Measurements from ENCODE around the gene TIE1. TPM values are rescaled to one million over a fixed set of nuclear protein-coding genes. Genes with fewer than 3 reads are reported as not detected.

TIE1 gene
- total RNA-seq, 1 donor from 2014 or later = 49.6 TPM

- Histone ChIP-seq H3K27ac (ENCODE audit: low read depth, low read length) (no peak overlapping the region), H3K36me3 (ENCODE audit: control insufficient read depth in 3 of 3, insufficient read depth in 3 of 3, low read length in 3 of 3) (peaks cover 0 to 4% (median 2%) of the 10 kb centered on the region in 3 donors), H3K27me3 (ENCODE audit: control insufficient read depth in 3 of 3, insufficient read depth in 3 of 3, low read length in 3 of 3) (no peaks in the 10 kb centered on the region), H3K4me1 (ENCODE audit: control insufficient read depth in 3 of 3, insufficient read depth in 3 of 3, low read length in 3 of 3) (peaks cover 0 to 6% (median 4%) of the 10 kb centered on the region in 3 donors), H3K9me3 (ENCODE audit: control insufficient read depth in 3 of 3, low read length in 3 of 3) (no peaks in the 10 kb centered on the region), H3K9ac (ENCODE audit: low read depth in 1 of 3, low read length in 3 of 3) (no peak overlapping the region), H3K4me3 (ENCODE audit: low read length in 3 of 3) (no peak overlapping the region)
These were observed 8.7 kb downstream of the TIE1 start for GRCh38 chr1:43309405-43310025.

DNA sequence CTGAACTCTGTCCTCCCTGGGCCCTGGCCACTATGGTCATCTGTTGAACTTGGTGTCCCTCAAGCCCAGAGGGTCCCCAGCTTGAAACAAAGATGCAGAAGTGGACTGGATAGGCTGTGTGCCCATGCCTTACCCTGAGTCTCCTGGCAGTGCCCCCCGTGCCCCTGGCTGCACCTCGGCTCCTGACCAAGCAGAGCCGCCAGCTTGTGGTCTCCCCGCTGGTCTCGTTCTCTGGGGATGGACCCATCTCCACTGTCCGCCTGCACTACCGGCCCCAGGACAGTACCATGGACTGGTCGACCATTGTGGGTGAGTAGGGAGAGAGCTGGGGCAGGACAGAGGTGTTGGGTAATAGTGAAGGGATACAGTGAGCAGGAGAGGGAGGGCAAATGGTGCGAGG is 10.7 kb downstream of the TIE1 start:
- Histone ChIP-seq H3K27me3 (ENCODE audit: control insufficient read depth in 3 of 3, insufficient read depth in 3 of 3, low read length in 3 of 3) (no peaks in the 10 kb centered on the region), H3K36me3 (ENCODE audit: control insufficient read depth in 3 of 3, insufficient read depth in 3 of 3, low read length in 3 of 3) (peaks cover 0 to 2% (median 0%) of the 10 kb centered on the region in 3 donors), H3K9ac (ENCODE audit: low read depth in 1 of 3, low read length in 3 of 3) (no peak overlapping the region), H3K9me3 (ENCODE audit: control insufficient read depth in 3 of 3, low read length in 3 of 3) (no peaks in the 10 kb centered on the region), H3K4me3 (ENCODE audit: low read length in 3 of 3) (no peak overlapping the region), H3K4me1 (ENCODE audit: control insufficient read depth in 3 of 3, insufficient read depth in 3 of 3, low read length in 3 of 3) (no peaks in the 10 kb centered on the region), H3K27ac (ENCODE audit: low read depth, low read length) (no peak overlapping the region)

DNA sequence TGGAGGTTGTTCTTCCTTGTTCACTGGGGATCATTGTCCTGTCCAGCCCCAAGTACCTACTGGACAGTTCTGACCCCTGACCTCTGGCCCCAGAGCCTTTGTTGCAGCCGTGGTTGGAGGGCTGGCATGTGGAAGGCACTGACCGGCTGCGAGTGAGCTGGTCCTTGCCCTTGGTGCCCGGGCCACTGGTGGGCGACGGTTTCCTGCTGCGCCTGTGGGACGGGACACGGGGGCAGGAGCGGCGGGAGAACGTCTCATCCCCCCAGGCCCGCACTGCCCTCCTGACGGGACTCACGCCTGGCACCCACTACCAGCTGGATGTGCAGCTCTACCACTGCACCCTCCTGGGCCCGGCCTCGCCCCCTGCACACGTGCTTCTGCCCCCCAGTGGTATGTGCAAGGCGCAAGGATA is 11.4 kb downstream of the TIE1 start:
- Histone ChIP-seq H3K36me3 (ENCODE audit: control insufficient read depth in 3 of 3, insufficient read depth in 3 of 3, low read length in 3 of 3) (no peaks in the 10 kb centered on the region), H3K4me1 (ENCODE audit: control insufficient read depth in 3 of 3, insufficient read depth in 3 of 3, low read length in 3 of 3) (no peaks in the 10 kb centered on the region), H3K27ac (ENCODE audit: low read depth, low read length) (no peak overlapping the region), H3K4me3 (ENCODE audit: low read length in 3 of 3) (no peak overlapping the region), H3K9ac (ENCODE audit: low read depth in 1 of 3, low read length in 3 of 3) (no peak overlapping the region), H3K9me3 (ENCODE audit: control insufficient read depth in 3 of 3, low read length in 3 of 3) (no peaks in the 10 kb centered on the region), H3K27me3 (ENCODE audit: control insufficient read depth in 3 of 3, insufficient read depth in 3 of 3, low read length in 3 of 3) (no peaks in the 10 kb centered on the region)

GRCh38 chr1:43312663-43313515 is 12.1 kb downstream of the TIE1 start:
- H3K36me3 ChIP-seq (ENCODE audit: control insufficient read depth in 3 of 3, insufficient read depth in 3 of 3, low read length in 3 of 3) = no peaks in the 10 kb centered on the region
- H3K27ac ChIP-seq (ENCODE audit: low read depth, low read length) = no peak overlapping the region
- no peak overlapping the region for H3K9ac ChIP-seq (ENCODE audit: low read depth in 1 of 3, low read length in 3 of 3)
- no peaks in the 10 kb centered on the region for H3K9me3 ChIP-seq (ENCODE audit: control insufficient read depth in 3 of 3, low read length in 3 of 3)
- no peak overlapping the region for H3K4me3 ChIP-seq (ENCODE audit: low read length in 3 of 3)
- no peaks in the 10 kb centered on the region for H3K27me3 ChIP-seq (ENCODE audit: control insufficient read depth in 3 of 3, insufficient read depth in 3 of 3, low read length in 3 of 3)
- H3K4me1 ChIP-seq (ENCODE audit: control insufficient read depth in 3 of 3, insufficient read depth in 3 of 3, low read length in 3 of 3) = no peaks in the 10 kb centered on the region

DNA sequence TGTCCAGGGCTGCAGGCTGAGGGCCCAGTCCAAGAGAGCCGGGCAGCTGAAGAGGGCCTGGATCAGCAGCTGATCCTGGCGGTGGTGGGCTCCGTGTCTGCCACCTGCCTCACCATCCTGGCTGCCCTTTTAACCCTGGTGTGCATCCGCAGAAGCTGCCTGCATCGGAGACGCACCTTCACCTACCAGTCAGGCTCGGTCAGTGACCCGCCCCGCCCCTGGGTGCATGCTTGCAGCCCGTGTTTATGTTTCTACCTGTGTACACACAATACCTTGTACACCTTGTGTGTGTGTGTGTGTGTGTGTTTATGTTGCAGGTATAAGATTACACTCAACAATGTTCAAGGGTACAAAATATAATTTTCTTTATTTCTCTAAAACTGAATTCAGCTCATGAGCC is 13.0 kb downstream of the TIE1 start:
- no peak overlapping the region for H3K27ac ChIP-seq (ENCODE audit: low read depth, low read length)
- H3K4me3 ChIP-seq (ENCODE audit: low read length in 3 of 3) = no peak overlapping the region
- H3K9ac ChIP-seq (ENCODE audit: low read depth in 1 of 3, low read length in 3 of 3) = no peak overlapping the region
- no peaks in the 10 kb centered on the region for H3K27me3 ChIP-seq (ENCODE audit: control insufficient read depth in 3 of 3, insufficient read depth in 3 of 3, low read length in 3 of 3)
- H3K4me1 ChIP-seq (ENCODE audit: control insufficient read depth in 3 of 3, insufficient read depth in 3 of 3, low read length in 3 of 3) = no peaks in the 10 kb centered on the region
- peaks cover 0 to under 1% (median 0%) of the 10 kb centered on the region in 3 donors for H3K36me3 ChIP-seq (ENCODE audit: control insufficient read depth in 3 of 3, insufficient read depth in 3 of 3, low read length in 3 of 3)
- no peaks in the 10 kb centered on the region for H3K9me3 ChIP-seq (ENCODE audit: control insufficient read depth in 3 of 3, low read length in 3 of 3)

DNA sequence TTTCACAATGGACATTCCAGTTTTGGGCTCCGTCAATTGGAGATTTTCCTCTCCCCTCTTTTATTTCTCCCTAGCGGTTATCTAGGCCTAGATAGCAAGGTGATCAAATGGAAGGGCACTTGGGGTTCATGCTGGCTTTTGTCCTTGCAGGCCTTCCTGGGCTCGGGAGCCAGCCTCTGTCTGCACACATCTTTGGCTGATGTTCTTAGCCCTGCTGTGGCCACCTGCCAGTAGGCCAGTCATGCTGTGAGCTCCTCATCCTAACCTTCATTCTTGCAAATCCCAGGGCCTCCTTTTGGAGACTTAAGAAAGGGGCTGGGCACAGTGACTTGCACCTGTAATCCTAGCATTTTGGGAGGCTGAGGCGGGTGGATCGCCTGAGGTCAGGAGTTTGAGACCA is 13.5 kb downstream of the TIE1 start:
- Histone ChIP-seq H3K36me3 (ENCODE audit: control insufficient read depth in 3 of 3, insufficient read depth in 3 of 3, low read length in 3 of 3) (peaks cover 0 to 3% (median 0%) of the 10 kb centered on the region in 3 donors), H3K4me3 (ENCODE audit: low read length in 3 of 3) (no peak overlapping the region), H3K9me3 (ENCODE audit: control insufficient read depth in 3 of 3, low read length in 3 of 3) (no peaks in the 10 kb centered on the region), H3K4me1 (ENCODE audit: control insufficient read depth in 3 of 3, insufficient read depth in 3 of 3, low read length in 3 of 3) (no peaks in the 10 kb centered on the region), H3K27me3 (ENCODE audit: control insufficient read depth in 3 of 3, insufficient read depth in 3 of 3, low read length in 3 of 3) (no peaks in the 10 kb centered on the region), H3K9ac (ENCODE audit: low read depth in 1 of 3, low read length in 3 of 3) (no peak overlapping the region), H3K27ac (ENCODE audit: low read depth, low read length) (no peak overlapping the region)

DNA sequence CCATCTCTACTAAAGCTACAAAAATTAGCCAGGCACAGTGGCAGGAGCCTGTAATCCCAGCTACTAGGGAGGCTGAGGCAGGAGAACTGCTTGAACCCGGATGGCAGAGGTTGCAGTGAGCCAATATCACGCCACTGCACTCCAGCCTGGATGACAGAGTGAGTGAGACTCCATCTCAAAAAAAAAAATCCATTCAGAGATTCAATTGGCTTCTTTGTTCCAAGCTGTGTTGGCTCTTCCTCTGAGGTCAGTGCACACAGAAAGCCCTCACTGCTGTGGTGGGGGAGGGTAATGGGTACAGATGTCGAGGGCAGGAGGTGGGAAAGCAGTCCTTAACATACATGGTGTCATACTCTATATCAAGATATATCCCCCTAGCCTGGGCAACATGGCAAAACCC is 14.7 kb downstream of the TIE1 start:
- Histone ChIP-seq H3K4me3 (ENCODE audit: low read length in 3 of 3) (no peak overlapping the region), H3K4me1 (ENCODE audit: control insufficient read depth in 3 of 3, insufficient read depth in 3 of 3, low read length in 3 of 3) (no peaks in the 10 kb centered on the region)

DNA sequence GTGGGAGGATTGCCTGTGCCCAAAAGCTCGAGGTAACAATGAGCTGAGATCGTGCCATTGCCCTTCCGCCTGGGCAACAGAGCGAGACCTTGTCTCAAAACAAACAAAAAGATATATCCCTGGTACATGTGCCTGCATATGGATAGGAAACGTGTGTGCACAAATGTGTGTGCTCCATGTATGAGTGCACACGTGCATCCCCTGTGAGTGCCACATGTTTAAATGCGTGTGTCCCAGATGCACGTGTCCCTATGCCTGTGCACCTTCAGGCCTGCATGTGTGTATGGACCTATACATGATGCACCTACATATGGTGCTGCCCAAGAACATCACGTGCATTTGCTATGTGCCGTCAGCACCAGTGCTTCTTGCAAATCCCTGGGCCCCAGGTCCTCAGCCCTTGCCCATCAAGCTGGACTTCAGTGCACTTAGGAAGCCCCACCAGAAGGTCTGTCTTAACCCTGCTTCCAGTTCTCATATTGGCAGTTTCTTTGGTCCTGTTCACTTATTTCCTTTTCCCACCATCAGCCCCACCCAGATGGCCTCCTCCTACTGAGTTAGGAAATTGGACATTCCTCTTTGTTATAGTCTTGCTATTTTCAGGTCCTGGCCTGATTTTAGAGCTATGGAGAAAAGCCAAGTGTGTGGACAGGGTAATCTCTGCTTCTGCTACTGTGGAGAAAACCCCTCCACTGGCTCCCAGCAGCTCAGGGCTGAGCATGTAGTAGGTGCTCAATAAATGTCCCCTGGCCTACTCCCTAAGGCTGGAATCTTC is 15.4 kb downstream of the TIE1 start:
- no peak overlapping the region for H3K27ac ChIP-seq (ENCODE audit: low read depth, low read length)
- H3K27me3 ChIP-seq (ENCODE audit: control insufficient read depth in 3 of 3, insufficient read depth in 3 of 3, low read length in 3 of 3) = no peaks in the 10 kb centered on the region
- peaks cover 0 to 7% (median 0%) of the 10 kb centered on the region in 3 donors for H3K36me3 ChIP-seq (ENCODE audit: control insufficient read depth in 3 of 3, insufficient read depth in 3 of 3, low read length in 3 of 3)
- no peaks in the 10 kb centered on the region for H3K9me3 ChIP-seq (ENCODE audit: control insufficient read depth in 3 of 3, low read length in 3 of 3)
- no peak overlapping the region for H3K9ac ChIP-seq (ENCODE audit: low read depth in 1 of 3, low read length in 3 of 3)
- no peak overlapping the region for H3K4me3 ChIP-seq (ENCODE audit: low read length in 3 of 3)
- H3K4me1 ChIP-seq (ENCODE audit: control insufficient read depth in 3 of 3, insufficient read depth in 3 of 3, low read length in 3 of 3) = no peaks in the 10 kb centered on the region

More for the DNA sequence above, 14.7 kb downstream of the TIE1 start:
- H3K9ac ChIP-seq (ENCODE audit: low read depth in 1 of 3, low read length in 3 of 3) = no peak overlapping the region
- H3K36me3 ChIP-seq (ENCODE audit: control insufficient read depth in 3 of 3, insufficient read depth in 3 of 3, low read length in 3 of 3) = peaks cover 0 to 7% (median 0%) of the 10 kb centered on the region in 3 donors
- no peaks in the 10 kb centered on the region for H3K27me3 ChIP-seq (ENCODE audit: control insufficient read depth in 3 of 3, insufficient read depth in 3 of 3, low read length in 3 of 3)
- no peaks in the 10 kb centered on the region for H3K9me3 ChIP-seq (ENCODE audit: control insufficient read depth in 3 of 3, low read length in 3 of 3)
- no peak overlapping the region for H3K27ac ChIP-seq (ENCODE audit: low read depth, low read length)

DNA sequence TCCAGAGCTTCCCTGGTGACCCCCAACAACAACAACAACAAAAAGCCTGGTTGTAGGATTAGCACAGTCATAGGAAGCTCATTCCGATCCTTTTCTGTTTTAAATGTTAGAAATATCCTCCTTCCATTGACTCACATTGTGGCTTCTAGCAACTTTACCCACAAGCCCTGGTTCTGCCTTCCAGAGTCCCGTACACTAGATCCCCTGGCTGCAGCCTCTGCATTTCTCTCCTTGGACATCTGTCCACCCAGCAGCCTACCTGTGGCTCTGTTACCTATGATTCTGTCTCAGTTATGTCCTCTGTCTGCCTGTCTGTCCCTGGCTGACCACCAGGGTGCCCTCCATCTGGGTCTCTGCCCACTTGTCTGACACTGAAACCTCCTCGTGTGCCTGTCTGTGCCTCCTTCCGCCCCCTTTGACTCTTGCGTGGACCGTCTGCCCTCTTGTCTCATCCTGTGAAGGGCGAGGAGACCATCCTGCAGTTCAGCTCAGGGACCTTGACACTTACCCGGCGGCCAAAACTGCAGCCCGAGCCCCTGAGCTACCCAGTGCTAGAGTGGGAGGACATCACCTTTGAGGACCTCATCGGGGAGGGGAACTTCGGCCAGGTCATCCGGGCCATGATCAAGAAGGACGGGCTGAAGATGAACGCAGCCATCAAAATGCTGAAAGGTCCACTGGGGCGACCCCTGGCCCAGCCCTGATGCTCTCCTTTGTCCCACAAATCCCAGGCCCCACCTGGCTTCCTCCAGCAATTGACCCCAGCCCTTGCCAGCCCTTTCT is 16.1 kb downstream of the TIE1 start:
- H3K36me3 ChIP-seq (ENCODE audit: control insufficient read depth in 3 of 3, insufficient read depth in 3 of 3, low read length in 3 of 3) = peaks cover 0 to 7% (median 2%) of the 10 kb centered on the region in 3 donors
- H3K27me3 ChIP-seq (ENCODE audit: control insufficient read depth in 3 of 3, insufficient read depth in 3 of 3, low read length in 3 of 3) = no peaks in the 10 kb centered on the region
- no peaks in the 10 kb centered on the region for H3K9me3 ChIP-seq (ENCODE audit: control insufficient read depth in 3 of 3, low read length in 3 of 3)
- no peaks in the 10 kb centered on the region for H3K4me1 ChIP-seq (ENCODE audit: control insufficient read depth in 3 of 3, insufficient read depth in 3 of 3, low read length in 3 of 3)
- H3K9ac ChIP-seq (ENCODE audit: low read depth in 1 of 3, low read length in 3 of 3) = no peak overlapping the region
- H3K27ac ChIP-seq (ENCODE audit: low read depth, low read length) = no peak overlapping the region
- H3K4me3 ChIP-seq (ENCODE audit: low read length in 3 of 3) = no peak overlapping the region
